Testis (tissue), 2 donors: Measurements from ENCODE around the gene KLHL4.

Source experiments
- CTCF ChIP-seq, 3 experiments: fragments of 450-650 bp in 2 of 3; fragments of 200-600 bp in 1 of 3; sonication (generic) in 1 of 3; IDR thresholded peaks; one replicate each; pipeline ENCODE4 v1.5.1; 2016 to 2019; ENCODE audit warnings: antibody characterized with exemption in 3 of 3, mild to moderate bottlenecking in 2 of 3, moderate library complexity in 1 of 3
- POLR2A ChIP-seq: fragments of 450-650 bp; IDR thresholded peaks from one replicate; pipeline ENCODE4 v1.6.1; 2017; ENCODE audit warnings: antibody characterized with exemption, mild to moderate bottlenecking, moderate library complexity

GRCh38 chrX:87526281-87526680 is 8.7 kb downstream of the KLHL4 start:
- no peak for TF ChIP-seq CTCF (IDR thresholded peaks at IDR 0.05)
- no peak for TF ChIP-seq POLR2A
